HepG2 (cell line): ENCODE results near the gene CAPRIN2. TPM values are rescaled to one million over a fixed set of nuclear protein-coding genes. Genes with fewer than 3 reads are reported as not detected.

Source experiments
- DR1 ChIP-seq: sonication (generic); formaldehyde crosslinking; IDR thresholded peaks from 2 replicates; pipeline ENCODE4 v1.8.0; 2021; ENCODE audit warnings: mild to moderate bottlenecking, missing genetic modification reagents, inconsistent platforms
- GABPA ChIP-seq, 2 experiments: IDR thresholded peaks; 2 replicates each; pipeline ENCODE4 v1.6.1; 2011 to 2016; ENCODE audit warnings: low read depth in 2 of 2, low read length in 1 of 2, missing biosample characterization in 1 of 2, missing genetic modification characterization in 1 of 2
- GATA4 ChIP-seq: sonication (generic); IDR thresholded peaks from 2 replicates; pipeline ENCODE4 v1.6.1; 2016; ENCODE audit warnings: antibody characterized with exemption, low read depth, borderline replicate concordance
- GTF2F1 ChIP-seq: fragments of 150-350 bp; IDR thresholded peaks from 2 replicates; pipeline ENCODE4 v1.6.1; 2014; ENCODE audit warnings: low read length
- HNF4A ChIP-seq: sonication (generic); formaldehyde crosslinking; IDR thresholded peaks from 2 replicates; pipeline ENCODE4 v1.4.0; 2020; ENCODE audit warnings: missing genetic modification reagents
- IKZF1 ChIP-seq: fragments of 450-650 bp; IDR thresholded peaks from 2 replicates; pipeline ENCODE4 v1.7.1; 2016
- KLF6 ChIP-seq: IDR thresholded peaks from 2 replicates; pipeline ENCODE4 v1.8.0; 2016; ENCODE audit warnings: missing biosample characterization, missing genetic modification reagents
- NFKBIZ ChIP-seq: IDR thresholded peaks from 2 replicates; pipeline ENCODE4 v1.6.1; 2018; ENCODE audit warnings: missing genetic modification reagents, missing compliant biosample characterization
- SMAD1 ChIP-seq: sonication (generic); formaldehyde crosslinking; IDR thresholded peaks from 2 replicates; pipeline ENCODE4 v1.4.0; 2020; ENCODE audit warnings: missing genetic modification reagents, low read depth, mild to moderate bottlenecking, borderline replicate concordance
- SP1 ChIP-seq, 2 experiments: fragments of 450-650 bp in 1 of 2; sonication (generic) in 1 of 2; formaldehyde crosslinking in 1 of 2; IDR thresholded peaks; 2 replicates each; pipeline versions ENCODE4 v1.4.0 to v1.6.1; 2016 to 2020; ENCODE audit warnings: missing genetic modification reagents in 1 of 2
- ZMYM4 ChIP-seq: sonication (generic); formaldehyde crosslinking; IDR thresholded peaks from 2 replicates; pipeline ENCODE4 v1.8.1; 2023; ENCODE audit warnings: mild to moderate bottlenecking, missing genetic modification reagents
- ZNF10 ChIP-seq: sonication (generic); formaldehyde crosslinking; IDR thresholded peaks from 2 replicates; pipeline ENCODE4 v1.4.0; 2020; ENCODE audit warnings: mild to moderate bottlenecking, low read depth, missing genetic modification reagents, borderline replicate concordance
- ZNF234 ChIP-seq: sonication (generic); formaldehyde crosslinking; conservative IDR thresholded peaks from 2 replicates; pipeline ENCODE4 v1.5.1; 2020; ENCODE audit warnings: mild to moderate bottlenecking, missing genetic modification reagents
- ZNF354B ChIP-seq: sonication (generic); formaldehyde crosslinking; IDR thresholded peaks from 2 replicates; pipeline ENCODE4 v1.8.0; 2022; ENCODE audit warnings: mild to moderate bottlenecking, missing genetic modification reagents
- ZNF431 ChIP-seq: sonication (generic); formaldehyde crosslinking; IDR thresholded peaks from 2 replicates; pipeline ENCODE4 v1.9.0; 2022; ENCODE audit warnings: missing genetic modification reagents, low read depth, mild to moderate bottlenecking, borderline replicate concordance
- ZNF550 ChIP-seq: sonication (generic); formaldehyde crosslinking; IDR thresholded peaks from 2 replicates; pipeline ENCODE4 v1.4.0; 2020; ENCODE audit warnings: mild to moderate bottlenecking, missing genetic modification reagents, borderline replicate concordance
- ZNF777 ChIP-seq: sonication (generic); formaldehyde crosslinking; IDR thresholded peaks from 2 replicates; pipeline ENCODE4 v1.4.0; 2020; ENCODE audit warnings: missing genetic modification reagents
- polyA plus RNA-seq, 8 experiments: library from polyadenylated mRNA; depleted of rRNA in 3 of 8; stranded (reverse) in 7 of 8; unstranded in 1 of 8; fragments of >200 nt; fragmentation: Illumina TruSeq in 4 of 8; extraction: Trizol in 4 of 8; gene quantifications; 2 replicates each; pipeline versions ENCODE4 v1.2.1 to v1.2.3, GENCODE V29; 2011 to 2016; ENCODE audit warnings: low read depth in 4 of 8, missing spikeins in 1 of 8, mixed read lengths in 1 of 8; ENCODE audit not compliant: insufficient read depth in 1 of 8
- total RNA-seq, 5 experiments: library from RNA; depleted of rRNA; stranded (reverse); fragments of >200 nt; fragmentation: Illumina TruSeq; extraction: Trizol; gene quantifications; 2 replicates each; pipeline ENCODE4 v1.2.3, GENCODE V29; 2016; ENCODE audit warnings: low read depth in 1 of 5
- TF ChIP-seq, protein P1 (sequence below): sonication (generic); formaldehyde crosslinking; IDR thresholded peaks from 2 replicates; pipeline ENCODE4 v1.4.0; 2020; ENCODE audit warnings: mild to moderate bottlenecking, missing genetic modification reagents
- TF ChIP-seq, protein P2 (sequence below), 2 experiments: sonication (generic) in 1 of 2; formaldehyde crosslinking in 1 of 2; IDR thresholded peaks; 2 replicates each; pipeline versions ENCODE4 v1.4.0 to v1.6.1; 2018 to 2020; ENCODE audit warnings: missing genetic modification reagents in 2 of 2, borderline replicate concordance in 1 of 2, low read depth in 1 of 2, mild to moderate bottlenecking in 1 of 2, missing biosample characterization in 1 of 2
- TF ChIP-seq, protein P3 (sequence below): sonication (generic); formaldehyde crosslinking; IDR thresholded peaks from 2 replicates; pipeline ENCODE4 v1.5.1; 2020; ENCODE audit warnings: mild to moderate bottlenecking, moderate library complexity, missing genetic modification reagents

Gene CAPRIN2
- total and polyA plus RNA-seq, 2 of the 13 experiments (the other 11 are each of a cell fraction or from before 2014, with no cell fraction given), result 21.7 to 30.6 TPM

DNA sequence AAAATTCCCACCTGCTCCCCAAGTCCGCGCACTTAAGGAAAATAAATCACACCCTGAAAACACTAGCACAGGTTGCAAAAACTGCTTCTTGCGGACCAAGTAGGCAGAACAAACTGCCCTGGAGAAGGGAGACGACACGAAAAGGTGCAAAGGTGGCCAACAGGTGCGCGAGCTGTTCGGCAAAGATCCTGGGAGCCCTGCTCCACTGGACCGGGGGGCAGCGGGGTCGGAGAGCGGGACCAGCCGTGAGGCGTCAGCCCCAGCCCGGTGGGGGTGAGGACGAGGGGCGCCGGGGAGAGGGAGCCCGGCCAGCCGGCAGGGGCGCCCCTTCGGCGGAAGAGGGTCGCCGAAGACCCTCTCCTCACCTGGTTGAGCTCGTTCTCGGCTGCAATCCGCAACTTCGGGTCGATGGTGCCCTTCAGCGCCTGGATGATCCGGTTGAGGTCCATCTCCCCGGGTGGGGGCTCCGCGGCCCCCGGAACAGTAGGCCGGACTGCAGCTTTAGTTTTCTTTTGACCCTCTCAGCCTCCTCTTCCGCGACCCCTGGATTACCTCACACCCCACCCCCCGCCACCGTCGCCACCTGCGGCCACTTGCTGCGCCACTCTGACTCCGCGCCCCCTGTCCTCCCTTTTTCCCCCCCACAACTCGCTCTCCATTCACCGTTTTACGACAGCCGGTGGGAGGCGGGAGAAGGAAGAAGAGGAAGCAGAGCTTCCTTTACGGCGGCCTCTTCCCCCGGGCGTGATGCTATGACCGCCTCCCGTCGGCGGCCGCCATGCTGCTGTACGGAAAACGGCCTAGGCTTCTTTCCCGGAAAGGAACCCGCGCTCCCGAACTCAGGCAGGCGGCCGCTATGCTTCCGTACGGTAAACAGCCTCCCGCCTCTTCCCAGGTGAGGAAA lies 59.3 kb downstream of the CAPRIN2 start, which contains the start of gene IPO8 (continued):
- TF ChIP-seq KLF6 (CRISPR knock-in tag), result no peak
- TF ChIP-seq ZNF550 (CRISPR knock-in tag), result no peak
- TF ChIP-seq DR1 (CRISPR knock-in tag), result no peak; the same call in 1 of the 2 replicates
- 0 out of 2 replicates have a peak, but pooled peaks have one; percentile 17 for TF ChIP-seq NFKBIZ (CRISPR knock-in tag)
- no peak for TF ChIP-seq IKZF1
- TF ChIP-seq ZNF234 (CRISPR knock-in tag), result no peak
- TF ChIP-seq ZNF777 (CRISPR knock-in tag), result 0 out of 2 replicates have a peak, but pooled peaks have one; percentile 14
- TF ChIP-seq SP1 (IDR thresholded peaks at IDR 0.05), result no peak
- TF ChIP-seq SP1 (CRISPR knock-in tag; IDR thresholded peaks at IDR 0.05), result no peak
- TF ChIP-seq, protein P1, sequence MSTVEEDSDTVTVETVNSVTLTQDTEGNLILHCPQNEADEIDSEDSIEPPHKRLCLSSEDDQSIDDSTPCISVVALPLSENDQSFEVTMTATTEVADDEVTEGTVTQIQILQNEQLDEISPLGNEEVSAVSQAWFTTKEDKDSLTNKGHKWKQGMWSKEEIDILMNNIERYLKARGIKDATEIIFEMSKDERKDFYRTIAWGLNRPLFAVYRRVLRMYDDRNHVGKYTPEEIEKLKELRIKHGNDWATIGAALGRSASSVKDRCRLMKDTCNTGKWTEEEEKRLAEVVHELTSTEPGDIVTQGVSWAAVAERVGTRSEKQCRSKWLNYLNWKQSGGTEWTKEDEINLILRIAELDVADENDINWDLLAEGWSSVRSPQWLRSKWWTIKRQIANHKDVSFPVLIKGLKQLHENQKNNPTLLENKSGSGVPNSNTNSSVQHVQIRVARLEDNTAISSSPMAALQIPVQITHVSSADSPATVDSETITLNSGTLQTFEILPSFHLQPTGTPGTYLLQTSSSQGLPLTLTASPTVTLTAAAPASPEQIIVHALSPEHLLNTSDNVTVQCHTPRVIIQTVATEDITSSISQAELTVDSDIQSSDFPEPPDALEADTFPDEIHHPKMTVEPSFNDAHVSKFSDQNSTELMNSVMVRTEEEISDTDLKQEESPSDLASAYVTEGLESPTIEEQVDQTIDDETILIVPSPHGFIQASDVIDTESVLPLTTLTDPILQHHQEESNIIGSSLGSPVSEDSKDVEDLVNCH (CRISPR knock-in tag), result no peak
- no peak; the same call in 1 of the 2 replicates for TF ChIP-seq HNF4A (CRISPR knock-in tag)
- TF ChIP-seq ZNF354B (CRISPR knock-in tag), result no peak
- TF ChIP-seq ZMYM4, result peak; percentile 87
- TF ChIP-seq ZNF431 (CRISPR knock-in tag), result no peak; the same call in 1 of the 2 replicates
- TF ChIP-seq GTF2F1, result no peak
- TF ChIP-seq GATA4, result no peak; the same call in 1 of the 2 replicates
- TF ChIP-seq ZNF10 (CRISPR knock-in tag), result no peak
- peak; percentile 76 for TF ChIP-seq GABPA (IDR thresholded peaks at IDR 0.05; ENCODE audit: low read depth, low read length)
- peak; percentile 96 for TF ChIP-seq GABPA (CRISPR knock-in tag; IDR thresholded peaks at IDR 0.05; ENCODE audit: low read depth)
- TF ChIP-seq, protein P2, sequence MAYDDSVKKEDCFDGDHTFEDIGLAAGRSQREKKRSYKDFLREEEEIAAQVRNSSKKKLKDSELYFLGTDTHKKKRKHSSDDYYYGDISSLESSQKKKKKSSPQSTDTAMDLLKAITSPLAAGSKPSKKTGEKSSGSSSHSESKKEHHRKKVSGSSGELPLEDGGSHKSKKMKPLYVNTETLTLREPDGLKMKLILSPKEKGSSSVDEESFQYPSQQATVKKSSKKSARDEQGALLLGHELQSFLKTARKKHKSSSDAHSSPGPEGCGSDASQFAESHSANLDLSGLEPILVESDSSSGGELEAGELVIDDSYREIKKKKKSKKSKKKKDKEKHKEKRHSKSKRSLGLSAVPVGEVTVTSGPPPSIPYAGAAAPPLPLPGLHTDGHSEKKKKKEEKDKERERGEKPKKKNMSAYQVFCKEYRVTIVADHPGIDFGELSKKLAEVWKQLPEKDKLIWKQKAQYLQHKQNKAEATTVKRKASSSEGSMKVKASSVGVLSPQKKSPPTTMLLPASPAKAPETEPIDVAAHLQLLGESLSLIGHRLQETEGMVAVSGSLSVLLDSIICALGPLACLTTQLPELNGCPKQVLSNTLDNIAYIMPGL (CRISPR knock-in tag; IDR thresholded peaks at IDR 0.05; ENCODE audit: borderline replicate concordance in 1 of 2, low read depth in 1 of 2), result peak; percentile 67 to 90; a peak in 3 of 4 replicates
- TF ChIP-seq, protein P3, sequence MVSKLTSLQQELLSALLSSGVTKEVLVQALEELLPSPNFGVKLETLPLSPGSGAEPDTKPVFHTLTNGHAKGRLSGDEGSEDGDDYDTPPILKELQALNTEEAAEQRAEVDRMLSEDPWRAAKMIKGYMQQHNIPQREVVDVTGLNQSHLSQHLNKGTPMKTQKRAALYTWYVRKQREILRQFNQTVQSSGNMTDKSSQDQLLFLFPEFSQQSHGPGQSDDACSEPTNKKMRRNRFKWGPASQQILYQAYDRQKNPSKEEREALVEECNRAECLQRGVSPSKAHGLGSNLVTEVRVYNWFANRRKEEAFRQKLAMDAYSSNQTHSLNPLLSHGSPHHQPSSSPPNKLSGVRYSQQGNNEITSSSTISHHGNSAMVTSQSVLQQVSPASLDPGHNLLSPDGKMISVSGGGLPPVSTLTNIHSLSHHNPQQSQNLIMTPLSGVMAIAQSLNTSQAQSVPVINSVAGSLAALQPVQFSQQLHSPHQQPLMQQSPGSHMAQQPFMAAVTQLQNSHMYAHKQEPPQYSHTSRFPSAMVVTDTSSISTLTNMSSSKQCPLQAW (CRISPR knock-in tag), result peak; percentile 71
- TF ChIP-seq SMAD1 (CRISPR knock-in tag), result peak; percentile 68; the same call in 1 of the 2 replicates
